Activated naive CD4-positive, alpha-beta T cell treated with anti-CD3 and anti-CD28 coated beads, Interleukin-2, amount 50 U/mL, for 24 hours (primary cell): ENCODE measurements around the gene BCDIN3D.

Experiments used
- H3K27ac Mint-ChIP-seq: one replicate; pipeline ENCODE4 v1.8.0; 2021; ENCODE audit warnings: mild to moderate bottlenecking, mixed read lengths
- H3K27me3 Mint-ChIP-seq: one replicate; pipeline ENCODE4 v1.8.0; 2021; ENCODE audit warnings: mixed read lengths
- H3K36me3 Mint-ChIP-seq: one replicate; pipeline ENCODE4 v1.8.0; 2021; ENCODE audit warnings: mixed read lengths
- H3K4me1 Mint-ChIP-seq: one replicate; pipeline ENCODE4 v1.8.0; 2021; ENCODE audit warnings: mixed read lengths
- H3K4me3 Mint-ChIP-seq: one replicate; pipeline ENCODE4 v1.8.0; 2021; ENCODE audit warnings: mild to moderate bottlenecking, mixed read lengths
- H3K9me3 Mint-ChIP-seq: one replicate; pipeline ENCODE4 v1.8.0; 2021; ENCODE audit warnings: mixed read lengths

The BCDIN3D gene

GRCh38 chr12:49846032-49846431, 3.1 kb upstream of the BCDIN3D start:
- Mint-ChIP-seq H3K27me3 (peaks cover 2% of the 10 kb centered on the region), H3K9me3 (no peaks in the 10 kb centered on the region), H3K27ac (no peak overlapping the region), H3K4me3 (no peak overlapping the region), H3K36me3 (no peaks in the 10 kb centered on the region), H3K4me1 (peaks cover 34% of the 10 kb centered on the region)

GRCh38 chr12:49843876-49844437, 1.1 kb upstream of the BCDIN3D start:
- Mint-ChIP-seq H3K36me3 (no peaks in the 10 kb centered on the region), H3K27me3 (peaks cover 2% of the 10 kb centered on the region), H3K27ac (peak overlapping the region; percentile 56), H3K9me3 (no peaks in the 10 kb centered on the region), H3K4me3 (no peak overlapping the region), H3K4me1 (peaks cover 41% of the 10 kb centered on the region)

- Mint-ChIP-seq H3K9me3 (no peaks in the 10 kb centered on the region), H3K36me3 (no peaks in the 10 kb centered on the region), H3K4me1 (peaks cover 41% of the 10 kb centered on the region), H3K27ac (peak overlapping the region; percentile 98), H3K4me3 (peak overlapping the region; percentile 95), H3K27me3 (peaks cover 2% of the 10 kb centered on the region)
These were observed 505 bp upstream of the BCDIN3D start for GRCh38 chr12:49843411-49843810.

DNA sequence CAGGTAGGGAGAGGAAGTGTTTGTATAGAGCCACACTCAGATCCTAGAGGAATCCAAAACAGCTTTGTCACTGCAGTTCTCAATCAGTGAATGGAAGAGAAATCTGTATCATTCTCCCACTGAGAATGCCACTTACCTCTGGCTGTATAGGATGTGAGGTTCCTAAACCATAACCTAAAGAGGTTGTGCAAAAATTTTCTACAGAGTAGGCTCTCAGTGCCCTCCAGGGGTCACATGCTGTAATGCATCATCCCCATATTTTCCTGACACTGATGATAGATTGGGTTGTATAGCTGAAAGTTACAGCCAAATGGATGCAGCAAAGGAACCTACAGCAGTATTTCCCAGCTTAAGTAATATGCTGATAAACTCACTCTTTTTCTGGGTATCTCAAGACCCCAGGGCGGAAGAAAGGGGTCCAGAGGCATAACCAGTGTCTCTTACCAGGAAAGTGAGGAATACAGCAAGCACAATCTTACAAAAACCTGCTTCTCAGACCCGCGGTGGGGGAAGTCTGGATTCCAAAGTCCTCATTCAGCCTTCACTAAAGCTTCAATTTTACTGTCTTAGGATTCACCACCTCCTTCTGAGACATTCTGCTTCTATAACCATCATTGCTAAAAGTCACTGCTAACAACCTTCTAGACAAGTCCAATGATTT, 3.8 kb downstream of the BCDIN3D start:
- H3K4me3 Mint-ChIP-seq = no peak overlapping the region
- no peaks in the 10 kb centered on the region for H3K27me3 Mint-ChIP-seq
- H3K27ac Mint-ChIP-seq = peak overlapping the region; percentile 60
- H3K4me1 Mint-ChIP-seq = peaks cover 34% of the 10 kb centered on the region
- no peaks in the 10 kb centered on the region for H3K9me3 Mint-ChIP-seq
- H3K36me3 Mint-ChIP-seq = no peaks in the 10 kb centered on the region

GRCh38 chr12:49832836-49833421, 10.0 kb downstream of the BCDIN3D start:
- H3K4me1 Mint-ChIP-seq = peaks cover 12% of the 10 kb centered on the region
- no peak overlapping the region for H3K27ac Mint-ChIP-seq
- no peaks in the 10 kb centered on the region for H3K36me3 Mint-ChIP-seq
- H3K9me3 Mint-ChIP-seq = no peaks in the 10 kb centered on the region
- no peaks in the 10 kb centered on the region for H3K27me3 Mint-ChIP-seq
- no peak overlapping the region for H3K4me3 Mint-ChIP-seq

- no peaks in the 10 kb centered on the region for H3K27me3 Mint-ChIP-seq
- H3K4me1 Mint-ChIP-seq = peaks cover 20% of the 10 kb centered on the region
- no peak overlapping the region for H3K4me3 Mint-ChIP-seq
- H3K9me3 Mint-ChIP-seq = no peaks in the 10 kb centered on the region
- H3K36me3 Mint-ChIP-seq = no peaks in the 10 kb centered on the region
- H3K27ac Mint-ChIP-seq = no peak overlapping the region
These were observed 11.2 kb downstream of the BCDIN3D start for GRCh38 chr12:49831717-49832116.

GRCh38 chr12:49828133-49829091, 14.5 kb downstream of the BCDIN3D start, which contains the start of gene NCKAP5L:
Gene NCKAP5L, minus strand, starts transcription at chr12:49828413. Its CDS starts 24,369 bp downstream, at chr12:49804044.
- H3K27ac Mint-ChIP-seq = peak within 1 kb of the TSS; percentile 98
- peak within 1 kb of the TSS; percentile 96 for H3K4me3 Mint-ChIP-seq
- no peaks in the 10 kb centered on the region for H3K27me3 Mint-ChIP-seq
- no peaks in the 10 kb centered on the region for H3K9me3 Mint-ChIP-seq
- H3K4me1 Mint-ChIP-seq = peaks cover 35% of the 10 kb centered on the region
- H3K36me3 Mint-ChIP-seq = no peaks in the 10 kb centered on the region

DNA sequence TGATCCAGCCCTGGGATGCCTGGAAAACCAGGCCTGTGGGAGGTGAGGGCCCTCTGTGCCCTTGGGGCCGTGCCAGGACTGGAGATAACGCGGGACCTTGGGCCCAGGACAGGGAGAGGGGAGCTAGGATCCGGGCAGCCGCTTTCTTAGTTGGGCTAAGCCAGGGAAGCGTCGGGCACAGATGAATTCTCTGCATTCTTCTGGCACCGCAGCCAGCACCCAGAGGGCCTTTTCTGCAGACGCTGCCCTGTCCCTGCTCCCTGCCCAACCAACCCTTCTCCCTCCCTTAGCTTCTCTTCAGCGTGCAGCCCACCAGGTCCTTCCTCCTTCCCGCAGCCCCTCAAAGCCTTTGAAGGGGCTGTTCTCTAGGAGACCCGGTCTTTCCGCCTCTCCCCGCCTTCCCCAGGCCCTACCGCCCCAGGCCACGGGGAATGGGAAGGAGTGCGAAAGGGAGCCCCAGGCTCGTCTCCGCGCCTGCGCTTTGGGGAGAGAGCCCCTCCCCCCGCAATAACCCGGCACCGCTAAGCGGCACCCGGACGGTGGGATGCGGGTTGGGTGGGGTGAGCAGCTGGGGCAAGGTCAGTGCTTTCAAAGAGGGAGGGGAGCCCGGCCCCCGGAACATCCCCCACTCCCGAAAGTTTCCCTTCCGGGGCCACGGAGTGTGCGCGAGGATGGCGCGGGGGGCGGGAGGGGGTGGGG, 15.4 kb downstream of the BCDIN3D start:
- Mint-ChIP-seq H3K9me3 (no peaks in the 10 kb centered on the region), H3K27ac (no peak overlapping the region), H3K27me3 (no peaks in the 10 kb centered on the region), H3K4me1 (peaks cover 39% of the 10 kb centered on the region), H3K4me3 (peak overlapping the region; percentile 69), H3K36me3 (no peaks in the 10 kb centered on the region)

DNA sequence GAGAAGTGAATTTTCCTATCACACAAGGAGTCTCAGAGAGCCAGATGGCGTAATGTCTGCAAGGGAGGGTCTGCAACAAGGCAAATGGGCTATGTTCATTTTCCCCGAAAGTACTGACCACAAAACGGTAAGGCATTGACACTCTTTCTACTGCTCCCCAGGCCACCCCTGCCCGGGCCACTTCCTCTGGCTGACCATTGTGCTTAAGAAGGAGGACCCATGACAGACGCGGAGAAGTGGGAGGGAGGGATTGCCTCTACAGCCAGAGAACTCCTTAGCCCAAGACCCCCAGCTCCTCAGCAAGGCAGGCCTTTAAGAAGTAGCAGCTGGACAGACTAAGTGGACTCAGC, 15.9 kb downstream of the BCDIN3D start:
- Mint-ChIP-seq H3K9me3 (no peaks in the 10 kb centered on the region), H3K27ac (no peak overlapping the region), H3K36me3 (peaks cover 3% of the 10 kb centered on the region), H3K27me3 (no peaks in the 10 kb centered on the region), H3K4me3 (peak overlapping the region; percentile 69), H3K4me1 (peaks cover 44% of the 10 kb centered on the region)

DNA sequence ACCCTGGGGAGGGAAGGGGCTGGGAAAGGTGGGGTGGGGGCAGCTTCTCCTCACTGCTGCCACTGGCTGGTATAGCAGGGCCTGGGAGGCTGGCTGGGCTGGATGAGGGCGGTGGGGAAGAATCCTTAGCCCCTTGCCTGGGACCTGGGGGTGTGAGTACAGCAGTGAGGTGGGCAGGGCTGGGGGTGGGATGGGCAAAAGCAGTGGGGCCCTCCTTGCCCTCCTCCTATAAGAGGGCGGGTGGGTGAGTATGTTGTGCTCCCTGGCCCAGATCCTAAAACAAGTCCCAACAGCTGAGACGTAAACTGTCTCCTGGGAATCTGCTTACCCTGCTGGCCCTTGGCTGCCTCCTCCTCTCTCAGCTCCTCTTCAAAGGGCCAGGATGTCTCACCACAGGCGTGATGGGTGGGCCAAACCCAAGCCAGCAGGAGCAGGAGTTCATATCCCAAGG, 16.9 kb downstream of the BCDIN3D start:
- Mint-ChIP-seq H3K4me1 (peaks cover 54% of the 10 kb centered on the region), H3K27me3 (no peaks in the 10 kb centered on the region), H3K36me3 (peaks cover 3% of the 10 kb centered on the region), H3K4me3 (peak overlapping the region; percentile 69), H3K9me3 (no peaks in the 10 kb centered on the region), H3K27ac (no peak overlapping the region)

DNA sequence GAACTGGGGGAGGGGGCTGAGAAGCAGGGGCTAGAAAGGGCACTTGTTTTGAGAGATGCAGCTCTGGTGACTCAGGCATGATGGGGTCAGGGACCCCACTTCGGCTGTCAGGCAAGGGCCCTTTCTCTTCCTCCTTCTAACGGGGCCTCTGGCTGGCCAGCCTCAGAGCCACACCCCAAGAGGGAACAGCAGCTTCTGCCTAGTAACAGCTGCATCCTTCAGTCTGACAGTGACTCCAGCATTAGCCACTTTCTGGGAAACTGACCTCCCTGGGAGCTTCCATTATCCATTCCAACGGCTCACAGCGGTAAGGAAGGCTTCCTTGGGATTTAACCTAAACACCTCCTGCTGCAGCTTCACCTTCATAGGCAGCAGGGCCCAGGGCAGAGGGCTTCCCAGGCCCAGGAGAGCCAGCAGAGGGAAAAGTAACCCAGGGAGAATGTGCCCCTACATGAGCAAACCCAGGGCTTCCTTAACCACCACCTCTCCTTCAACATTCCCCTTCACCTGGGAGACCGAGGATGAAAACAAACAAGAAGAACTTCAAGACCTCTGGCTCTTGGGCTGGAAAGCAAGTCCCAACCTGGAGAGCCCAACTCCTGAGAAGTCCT, 17.4 kb downstream of the BCDIN3D start:
- Mint-ChIP-seq H3K27me3 (no peaks in the 10 kb centered on the region), H3K4me1 (peaks cover 59% of the 10 kb centered on the region), H3K27ac (no peak overlapping the region), H3K4me3 (no peak overlapping the region), H3K9me3 (no peaks in the 10 kb centered on the region), H3K36me3 (peaks cover 3% of the 10 kb centered on the region)

- Mint-ChIP-seq H3K4me1 (peaks cover 60% of the 10 kb centered on the region), H3K27ac (no peak overlapping the region)
These were observed 18.0 kb downstream of the BCDIN3D start for GRCh38 chr12:49824895-49825294.

GRCh38 chr12:49824416-49824815, 18.5 kb downstream of the BCDIN3D start:
- Mint-ChIP-seq H3K9me3 (no peaks in the 10 kb centered on the region), H3K4me3 (no peak overlapping the region), H3K36me3 (peaks cover 3% of the 10 kb centered on the region), H3K27me3 (no peaks in the 10 kb centered on the region), H3K4me1 (peaks cover 64% of the 10 kb centered on the region), H3K27ac (no peak overlapping the region)

More at GRCh38 chr12:49824895-49825294, 18.0 kb downstream of the BCDIN3D start:
- no peaks in the 10 kb centered on the region for H3K27me3 Mint-ChIP-seq
- H3K36me3 Mint-ChIP-seq = peaks cover 3% of the 10 kb centered on the region
- no peaks in the 10 kb centered on the region for H3K9me3 Mint-ChIP-seq
- H3K4me3 Mint-ChIP-seq = no peak overlapping the region

DNA sequence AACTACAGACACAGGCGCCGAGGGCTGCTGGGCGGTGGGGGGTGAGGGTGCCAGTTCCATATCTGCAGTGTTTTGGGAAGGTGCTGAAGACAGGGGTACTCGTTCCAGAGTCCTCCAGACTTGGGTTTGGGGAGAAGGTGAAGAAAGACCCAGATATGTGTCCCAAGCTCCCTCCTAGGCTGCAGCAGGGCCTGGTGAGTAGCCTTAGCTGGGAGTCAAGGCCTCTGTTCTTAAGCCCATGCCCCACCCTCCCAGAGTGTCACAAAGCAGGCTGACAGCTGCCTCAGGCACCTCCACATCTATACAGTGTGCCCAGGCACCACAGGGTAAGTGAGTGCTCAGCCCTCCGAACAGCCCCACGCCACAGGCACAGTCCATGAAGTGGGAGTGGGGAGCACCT, 19.0 kb downstream of the BCDIN3D start:
- Mint-ChIP-seq H3K4me1 (peaks cover 62% of the 10 kb centered on the region), H3K27ac (no peak overlapping the region), H3K36me3 (peaks cover 4% of the 10 kb centered on the region), H3K9me3 (no peaks in the 10 kb centered on the region), H3K27me3 (no peaks in the 10 kb centered on the region), H3K4me3 (no peak overlapping the region)

- peaks cover 56% of the 10 kb centered on the region for H3K4me1 Mint-ChIP-seq
- H3K27me3 Mint-ChIP-seq = no peaks in the 10 kb centered on the region
- H3K9me3 Mint-ChIP-seq = no peaks in the 10 kb centered on the region
- H3K27ac Mint-ChIP-seq = no peak overlapping the region
- H3K4me3 Mint-ChIP-seq = no peak overlapping the region
- peaks cover 4% of the 10 kb centered on the region for H3K36me3 Mint-ChIP-seq
These were observed 19.6 kb downstream of the BCDIN3D start for GRCh38 chr12:49823350-49823749.
